ENCODE results near the gene SRRM3.
"Not testable (repeated sequence)": the region's sequence is repeated elsewhere in the genome, so short reads cannot be mapped to it uniquely, and the experiment has no call there.

SRRM3 gene

GRCh38 chr7:76267107-76267893, 65.6 kb downstream of the SRRM3 start:
- no peak for DNase-seq

- no peak for DNase-seq
Observed at GRCh38 chr7:76267894-76268183, 66.1 kb downstream of the SRRM3 start.

GRCh38 chr7:76268376-76268775, 66.7 kb downstream of the SRRM3 start:
- no peak for DNase-seq

- DNase-seq = no peak
Observed at GRCh38 chr7:76269895-76270294, 68.2 kb downstream of the SRRM3 start.

- DNase-seq = not testable (repeated sequence)
Observed at GRCh38 chr7:76271384-76271783, 69.7 kb downstream of the SRRM3 start.

GRCh38 chr7:76272142-76272541, 70.4 kb downstream of the SRRM3 start:
- DNase-seq = no peak

- no peak for DNase-seq
Observed at GRCh38 chr7:76272851-76273497, 71.3 kb downstream of the SRRM3 start.

- DNase-seq = no peak
Observed at GRCh38 chr7:76273503-76273902, 71.8 kb downstream of the SRRM3 start.

- no peak for DNase-seq
Observed at GRCh38 chr7:76278540-76278939, 76.8 kb downstream of the SRRM3 start.

- no peak for DNase-seq
Observed at GRCh38 chr7:76280408-76280807, 78.7 kb downstream of the SRRM3 start.

- DNase-seq = no peak
Observed at GRCh38 chr7:76281006-76281705, 79.5 kb downstream of the SRRM3 start.

GRCh38 chr7:76281706-76282343, 80.1 kb downstream of the SRRM3 start:
- DNase-seq = no peak

GRCh38 chr7:76282344-76283253, 80.9 kb downstream of the SRRM3 start:
- no peak for DNase-seq

- DNase-seq = no peak
Observed at GRCh38 chr7:76283254-76284159, 81.8 kb downstream of the SRRM3 start.

- DNase-seq = no peak
Observed at GRCh38 chr7:76285604-76286374, 84.1 kb downstream of the SRRM3 start.

- no peak for DNase-seq
Observed at GRCh38 chr7:76286842-76287403, 85.2 kb downstream of the SRRM3 start.

GRCh38 chr7:76290847-76291350, 89.2 kb downstream of the SRRM3 start:
- not testable (repeated sequence) for DNase-seq

- peak; percentile 39 for DNase-seq
Observed at GRCh38 chr7:76291351-76292212, 89.9 kb downstream of the SRRM3 start.

- no peak for DNase-seq
Observed at GRCh38 chr7:76292213-76292573, 90.5 kb downstream of the SRRM3 start.
